K562 (cell line): ENCODE measurements around the gene IMP4. TPM values are rescaled to one million over a fixed set of nuclear protein-coding genes. Genes with fewer than 3 reads are reported as not detected.

Source experiments
- E2F5 ChIP-seq: sonication (generic); formaldehyde crosslinking; IDR thresholded peaks from 2 replicates; pipeline ENCODE4 v1.8.0; 2022; ENCODE audit warnings: mild to moderate bottlenecking, missing genetic modification reagents
- EP300 ChIP-seq: IDR thresholded peaks from 2 replicates; pipeline ENCODE4 v1.6.1; 2012; ENCODE audit warnings: low read length, improper control_type of control experiment
- HLTF ChIP-seq: fragments of 450-650 bp; IDR thresholded peaks from 2 replicates; pipeline ENCODE4 v1.6.1; 2016
- IRF2 ChIP-seq: sonication (generic); formaldehyde crosslinking; IDR thresholded peaks from 2 replicates; pipeline ENCODE4 v1.8.1; 2022; ENCODE audit warnings: mild to moderate bottlenecking, missing genetic modification reagents
- KAT8 ChIP-seq: fragments of 450-650 bp; IDR thresholded peaks from 2 replicates; pipeline ENCODE4 v1.6.1; 2016; ENCODE audit warnings: low read depth, mild to moderate bottlenecking
- MCM3 ChIP-seq: fragments of 450-650 bp; IDR thresholded peaks from 2 replicates; pipeline ENCODE4 v1.6.1; 2016
- MEIS2 ChIP-seq: fragments of 450-650 bp; IDR thresholded peaks from 2 replicates; pipeline ENCODE4 v1.6.1; 2014; ENCODE audit warnings: mild to moderate bottlenecking; ENCODE audit not compliant: partially characterized antibody
- NFYB ChIP-seq: IDR thresholded peaks from 2 replicates; pipeline ENCODE4 v1.6.1; 2011; ENCODE audit warnings: mild to moderate bottlenecking, moderate library complexity; ENCODE audit not compliant: insufficient read length; ENCODE audit errors: extremely low read depth
- POLR2H ChIP-seq: IDR thresholded peaks from 2 replicates; pipeline ENCODE4 v1.6.1; 2016; ENCODE audit warnings: missing genetic modification characterization, low read depth, mild to moderate bottlenecking, control low read depth, missing compliant biosample characterization, moderate library complexity
- RAD51 ChIP-seq: fragments of 450-650 bp; IDR thresholded peaks from 2 replicates; pipeline ENCODE4 v1.7.1; 2016; ENCODE audit warnings: low read depth, mild to moderate bottlenecking, borderline replicate concordance
- RBBP5 ChIP-seq: fragments of 200-600 bp; sonication (generic); IDR thresholded peaks from 2 replicates; pipeline ENCODE4 v1.6.1; 2012; ENCODE audit warnings: borderline replicate concordance, mild to moderate bottlenecking, low read length, control low read depth, inconsistent platforms; ENCODE audit not compliant: insufficient read depth, poor library complexity, severe bottlenecking
- TCF3 ChIP-seq: sonication (generic); formaldehyde crosslinking; IDR thresholded peaks from 2 replicates; pipeline ENCODE4 v1.4.0; 2020; ENCODE audit warnings: mild to moderate bottlenecking, missing genetic modification reagents
- TCF7L2 ChIP-seq: fragments of 150-350 bp; IDR thresholded peaks from 2 replicates; pipeline ENCODE4 v1.6.1; 2016; ENCODE audit warnings: low read depth, mild to moderate bottlenecking, low read length, moderate library complexity
- ZBED1 ChIP-seq: IDR thresholded peaks from 2 replicates; pipeline ENCODE4 v1.6.1; 2014
- ZBTB33 ChIP-seq: sonication (generic); formaldehyde crosslinking; IDR thresholded peaks from 2 replicates; pipeline ENCODE4 v1.8.1; 2023; ENCODE audit warnings: mild to moderate bottlenecking, missing genetic modification reagents
- ZBTB49 ChIP-seq: sonication (generic); formaldehyde crosslinking; IDR thresholded peaks from 2 replicates; pipeline ENCODE4 v1.8.0; 2022; ENCODE audit warnings: missing genetic modification reagents, mild to moderate bottlenecking, borderline replicate concordance
- ZKSCAN8 ChIP-seq: fragments of 200-800 bp; sonication (Bioruptor generic); IDR thresholded peaks from 2 replicates; pipeline ENCODE4 v1.6.1; 2016; ENCODE audit warnings: missing genetic modification characterization, missing compliant biosample characterization
- ZNF263 ChIP-seq: sonication (generic); formaldehyde crosslinking; IDR thresholded peaks from 2 replicates; pipeline ENCODE4 v1.8.0; 2022; ENCODE audit warnings: mild to moderate bottlenecking, missing genetic modification reagents, borderline replicate concordance
- ZSCAN32 ChIP-seq: fragments of 450-650 bp; formaldehyde crosslinking; IDR thresholded peaks from 2 replicates; pipeline ENCODE4 v1.4.0; 2020; ENCODE audit warnings: mild to moderate bottlenecking, moderate library complexity
- polyA plus RNA-seq, 8 experiments: library from polyadenylated mRNA; depleted of rRNA in 4 of 8; stranded (reverse) in 5 of 8; unstranded in 3 of 8; fragments of >200 nt; fragmentation: Nextera tagmentation in 2 of 8; fragmentation: Illumina TruSeq in 1 of 8; extraction: Ambion mirVana in 2 of 8; extraction: Trizol in 1 of 8; gene quantifications; 2 replicates each; pipeline versions ENCODE4 v1.2.1 to v1.2.3, GENCODE V29; 2011 to 2014; ENCODE audit warnings: inconsistent platforms in 1 of 8, missing spikeins in 1 of 8
- total RNA-seq, 7 experiments: library from RNA; depleted of rRNA in 6 of 7; stranded (reverse); fragments of >200 nt in 6 of 7; fragmentation: Illumina TruSeq in 2 of 7; extraction: Trizol in 2 of 7; gene quantifications; 2 replicates each; pipeline versions ENCODE4 v1.2.1 to v1.2.3, GENCODE V29; 2011 to 2021; ENCODE audit warnings: low replicate concordance in 1 of 7
- TF ChIP-seq, protein P1 (sequence below): fragments of 450-650 bp; formaldehyde crosslinking; IDR thresholded peaks from 2 replicates; pipeline ENCODE4 v1.4.0; 2022; ENCODE audit warnings: mild to moderate bottlenecking, moderate library complexity
- TF ChIP-seq, protein P2 (sequence below): fragments of 450-650 bp; formaldehyde crosslinking; IDR thresholded peaks from 2 replicates; pipeline ENCODE4 v1.4.0; 2020; ENCODE audit warnings: mild to moderate bottlenecking, moderate library complexity

The IMP4 gene
- total and polyA plus RNA-seq, 9 of the 15 experiments (the other 6 are each of a cell fraction or from before 2014, with no cell fraction given): 35.4 to 209 (median 100.0) TPM

DNA sequence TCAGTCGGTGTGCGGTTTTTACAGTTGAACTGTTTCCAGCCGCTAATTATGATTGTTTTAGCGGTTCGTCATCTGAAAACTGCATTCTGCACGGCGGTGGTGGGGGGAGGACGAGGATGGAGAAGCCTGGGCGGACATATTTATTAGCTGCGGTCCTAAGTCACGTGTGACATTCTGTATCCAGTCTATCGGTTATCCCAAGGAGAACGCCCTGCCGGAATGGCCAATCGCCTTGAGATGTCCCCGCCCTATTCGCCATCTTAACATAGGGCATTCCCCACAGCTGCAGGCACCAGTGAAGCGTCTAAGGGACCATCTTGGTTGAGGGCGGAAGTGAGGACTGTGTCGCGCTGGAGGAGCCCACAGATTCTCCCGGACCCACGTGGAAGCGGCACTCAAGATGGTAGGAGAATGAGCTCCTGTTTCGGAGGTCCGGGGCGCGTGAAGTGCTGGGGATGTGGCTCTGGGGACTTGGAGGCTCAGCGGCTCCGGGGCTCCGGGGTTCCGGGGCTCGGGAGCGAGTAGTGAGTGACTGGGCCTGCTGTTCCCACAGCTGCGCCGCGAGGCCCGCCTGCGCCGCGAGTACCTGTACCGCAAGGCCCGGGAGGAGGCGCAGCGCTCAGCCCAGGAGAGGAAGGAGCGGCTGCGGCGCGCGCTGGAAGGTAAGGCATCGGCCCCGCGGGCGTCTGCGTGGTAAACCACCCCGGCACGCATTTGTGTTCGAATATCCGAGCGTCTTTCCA, at the start of gene IMP4 (continued):
- TF ChIP-seq ZNF263 (CRISPR knock-in tag) (no peak), MEIS2 (peak; percentile 77), RAD51 (peak; percentile 96), EP300 (no peak; the same call in 1 of the 2 replicates), TCF7L2 (no peak), ZBTB33 (CRISPR knock-in tag) (0 out of 2 replicates have a peak, but pooled peaks have one; percentile 63), MCM3 (no peak), ZBTB49 (CRISPR knock-in tag) (peak; percentile 68; the same call in 1 of the 2 replicates), IRF2 (no peak), NFYB (peak; percentile 76), HLTF (0 out of 2 replicates have a peak, but pooled peaks have one; percentile 39), TCF3 (CRISPR knock-in tag) (peak; percentile 17; the same call in 1 of the 2 replicates), POLR2H (tag) (0 out of 2 replicates have a peak, but pooled peaks have one; percentile 61), ZSCAN32 (CRISPR knock-in tag) (no peak), E2F5 (CRISPR knock-in tag) (no peak), ZBED1 (no peak), KAT8 (no peak), RBBP5 (peak; percentile 78), ZKSCAN8 (CRISPR knock-in tag) (no peak)
- TF ChIP-seq, protein P1, sequence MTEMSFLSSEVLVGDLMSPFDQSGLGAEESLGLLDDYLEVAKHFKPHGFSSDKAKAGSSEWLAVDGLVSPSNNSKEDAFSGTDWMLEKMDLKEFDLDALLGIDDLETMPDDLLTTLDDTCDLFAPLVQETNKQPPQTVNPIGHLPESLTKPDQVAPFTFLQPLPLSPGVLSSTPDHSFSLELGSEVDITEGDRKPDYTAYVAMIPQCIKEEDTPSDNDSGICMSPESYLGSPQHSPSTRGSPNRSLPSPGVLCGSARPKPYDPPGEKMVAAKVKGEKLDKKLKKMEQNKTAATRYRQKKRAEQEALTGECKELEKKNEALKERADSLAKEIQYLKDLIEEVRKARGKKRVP (CRISPR knock-in tag): no peak
- TF ChIP-seq, protein P2, sequence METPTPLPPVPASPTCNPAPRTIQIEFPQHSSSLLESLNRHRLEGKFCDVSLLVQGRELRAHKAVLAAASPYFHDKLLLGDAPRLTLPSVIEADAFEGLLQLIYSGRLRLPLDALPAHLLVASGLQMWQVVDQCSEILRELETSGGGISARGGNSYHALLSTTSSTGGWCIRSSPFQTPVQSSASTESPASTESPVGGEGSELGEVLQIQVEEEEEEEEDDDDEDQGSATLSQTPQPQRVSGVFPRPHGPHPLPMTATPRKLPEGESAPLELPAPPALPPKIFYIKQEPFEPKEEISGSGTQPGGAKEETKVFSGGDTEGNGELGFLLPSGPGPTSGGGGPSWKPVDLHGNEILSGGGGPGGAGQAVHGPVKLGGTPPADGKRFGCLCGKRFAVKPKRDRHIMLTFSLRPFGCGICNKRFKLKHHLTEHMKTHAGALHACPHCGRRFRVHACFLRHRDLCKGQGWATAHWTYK: peak; percentile 46; the same call in 1 of the 2 replicates
